GM18511 (cell line): ENCODE results near the gene WDHD1.
"Not testable (repeated sequence)": the region's sequence is repeated elsewhere in the genome, so short reads cannot be mapped to it uniquely, and the experiment has no call there.

Experiments used
- ATAC-seq: cut with Tn5 transposase; IDR thresholded peaks from one replicate; pipeline ENCODE4 v1.9.1; 2021; ENCODE audit warnings: mild to moderate bottlenecking, moderate library complexity; ENCODE audit not compliant: unreplicated experiment

The WDHD1 gene

DNA sequence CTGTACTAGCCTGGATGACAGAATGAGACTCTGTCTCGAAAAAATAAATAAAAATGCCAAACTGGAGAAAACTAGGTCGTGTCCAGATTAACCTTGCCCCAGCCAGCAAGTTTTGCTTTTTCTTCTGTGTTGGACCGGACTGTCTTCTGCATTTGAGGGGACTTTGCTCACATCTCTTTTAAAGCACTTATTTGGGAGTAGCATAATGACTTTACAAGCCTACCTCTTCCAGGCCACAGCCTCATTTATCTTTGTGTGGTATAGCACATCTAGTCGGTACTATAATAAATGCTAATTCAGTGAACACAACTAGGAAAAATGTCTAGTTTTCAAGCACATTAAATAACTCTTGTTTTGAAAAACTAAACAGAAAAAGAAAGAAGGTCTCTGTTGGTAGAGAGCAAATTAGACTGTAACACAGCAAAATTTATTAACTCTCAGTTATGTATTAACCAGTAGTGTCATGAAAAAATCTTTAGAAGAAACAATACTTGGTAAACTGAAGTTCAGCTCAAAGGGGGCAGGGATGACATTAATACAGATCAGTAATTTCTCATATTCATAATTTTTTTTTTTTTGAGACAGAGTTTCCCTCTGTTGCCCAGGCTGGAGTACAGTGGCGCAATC, 52.0 kb downstream of the WDHD1 start:
- no peak for ATAC-seq

GRCh38 chr14:54967496-54967895, 59.4 kb downstream of the WDHD1 start:
- no peak for ATAC-seq

GRCh38 chr14:54955143-54955542, 71.8 kb downstream of the WDHD1 start:
- ATAC-seq = no peak

- not testable (repeated sequence) for ATAC-seq
These were observed 73.3 kb downstream of the WDHD1 start for GRCh38 chr14:54953609-54954008.

- not testable (repeated sequence) for ATAC-seq
These were observed 74.1 kb downstream of the WDHD1 start for GRCh38 chr14:54952803-54953202.

- no peak for ATAC-seq
These were observed 79.7 kb downstream of the WDHD1 start for GRCh38 chr14:54947230-54947629.

- no peak for ATAC-seq
These were observed 80.4 kb downstream of the WDHD1 start for GRCh38 chr14:54946500-54946899.

- no peak for ATAC-seq
These were observed 82.0 kb downstream of the WDHD1 start for GRCh38 chr14:54944737-54945391.

DNA sequence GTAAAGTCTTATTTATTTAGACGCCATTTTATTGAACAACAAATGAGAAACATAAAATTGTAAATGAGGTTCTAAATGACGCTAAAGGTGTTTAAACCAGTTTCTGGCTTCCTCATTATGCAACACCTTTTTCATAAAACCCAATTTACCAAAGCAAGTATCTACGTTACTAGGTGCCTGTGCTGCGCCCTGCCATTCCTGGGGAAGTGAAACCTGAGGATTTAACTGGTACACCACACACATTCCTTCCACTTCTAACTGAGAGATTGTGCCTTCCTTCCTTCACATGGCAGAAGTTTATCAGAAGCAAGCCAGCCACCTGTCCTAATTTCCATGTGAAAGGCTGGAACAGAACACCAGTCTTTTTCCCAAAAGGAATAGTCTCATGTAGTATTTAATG, 84.0 kb downstream of the WDHD1 start:
- ATAC-seq = no peak

DNA sequence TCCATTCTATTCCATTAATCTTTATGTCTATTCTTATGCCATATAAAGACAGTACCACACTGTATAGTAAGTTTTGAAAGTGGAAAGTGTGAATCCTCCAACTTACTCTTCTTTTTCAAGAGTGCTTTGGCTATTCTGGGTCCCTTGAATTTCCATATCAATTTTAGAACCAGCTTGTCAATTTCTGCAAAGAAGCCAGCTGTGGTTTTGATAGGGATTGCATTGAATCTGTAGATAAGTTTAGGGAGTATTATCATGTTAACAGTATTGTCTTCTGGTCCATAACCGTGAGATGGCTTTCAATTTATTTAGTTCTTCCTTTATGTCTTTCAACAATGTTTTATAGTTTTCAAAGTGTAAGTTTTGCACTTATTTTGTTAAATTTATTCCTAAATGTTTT, 90.1 kb downstream of the WDHD1 start:
- no peak for ATAC-seq

- no peak for ATAC-seq
These were observed 90.9 kb downstream of the WDHD1 start for GRCh38 chr14:54935958-54936357.

DNA sequence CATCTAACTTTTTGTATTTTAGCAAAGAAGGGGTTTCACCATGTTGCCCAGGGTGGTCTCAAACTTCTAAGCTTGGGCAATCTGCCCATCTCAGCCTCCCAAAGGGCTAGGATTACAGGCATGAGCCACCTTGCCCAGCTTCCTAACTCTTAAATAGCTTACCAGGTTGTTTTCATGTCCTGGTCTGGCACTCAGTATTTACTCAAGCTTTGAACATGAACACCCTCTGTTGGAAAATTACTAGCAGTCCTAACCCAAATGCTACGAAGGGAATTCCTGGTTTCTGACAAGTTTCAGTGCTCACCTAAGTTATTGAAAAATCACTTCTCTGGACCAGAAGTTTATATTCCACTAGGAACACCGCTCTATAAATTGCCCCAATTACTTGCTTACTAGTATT, 91.8 kb downstream of the WDHD1 start:
- ATAC-seq = no peak

DNA sequence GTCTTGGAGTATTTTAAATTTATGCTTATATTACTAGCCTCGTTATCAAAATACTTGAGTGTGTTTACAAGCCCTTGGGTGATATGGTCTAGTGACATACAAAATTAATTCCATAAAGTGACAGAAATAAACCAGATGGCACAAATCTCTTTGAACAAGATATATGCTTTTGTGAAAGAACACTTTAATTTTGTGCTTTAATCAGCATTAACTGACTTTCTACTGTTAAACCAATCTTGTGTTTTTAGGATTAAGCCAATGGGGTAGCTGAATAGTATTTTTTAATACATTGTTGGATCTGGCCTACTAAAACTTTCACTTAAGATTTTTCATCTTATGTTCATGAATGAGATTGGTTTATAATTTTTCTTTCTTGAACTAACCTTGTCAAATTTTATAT, 93.9 kb downstream of the WDHD1 start:
- no peak for ATAC-seq

- ATAC-seq = no peak
These were observed 95.1 kb downstream of the WDHD1 start for GRCh38 chr14:54931598-54932340.

GRCh38 chr14:54931101-54931500, 95.8 kb downstream of the WDHD1 start:
- ATAC-seq = no peak

- ATAC-seq = no peak
These were observed 97.3 kb downstream of the WDHD1 start for GRCh38 chr14:54929556-54929955.

GRCh38 chr14:54928216-54928615, 98.7 kb downstream of the WDHD1 start:
- no peak for ATAC-seq

DNA sequence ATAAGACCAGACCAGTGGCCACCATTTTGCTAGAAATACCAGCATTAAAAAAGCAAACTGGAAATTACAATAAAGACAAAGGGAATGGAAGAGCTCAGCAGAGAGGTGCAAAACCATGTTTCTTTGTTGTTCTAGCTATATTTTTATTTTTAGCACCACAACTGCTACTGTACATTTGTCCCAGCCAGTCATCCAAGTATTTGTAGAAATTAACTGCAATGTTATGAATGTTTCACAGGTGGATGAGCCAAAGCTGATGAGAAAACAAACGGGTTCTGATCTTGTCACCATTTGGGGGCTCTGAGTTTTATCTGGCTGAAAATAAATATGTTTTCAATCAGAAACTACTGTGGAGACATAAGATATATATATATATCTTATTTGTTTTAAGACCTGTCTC, 99.3 kb downstream of the WDHD1 start:
- no peak for ATAC-seq

- not testable (repeated sequence) for ATAC-seq
These were observed 100.3 kb downstream of the WDHD1 start for GRCh38 chr14:54926570-54926969.

DNA sequence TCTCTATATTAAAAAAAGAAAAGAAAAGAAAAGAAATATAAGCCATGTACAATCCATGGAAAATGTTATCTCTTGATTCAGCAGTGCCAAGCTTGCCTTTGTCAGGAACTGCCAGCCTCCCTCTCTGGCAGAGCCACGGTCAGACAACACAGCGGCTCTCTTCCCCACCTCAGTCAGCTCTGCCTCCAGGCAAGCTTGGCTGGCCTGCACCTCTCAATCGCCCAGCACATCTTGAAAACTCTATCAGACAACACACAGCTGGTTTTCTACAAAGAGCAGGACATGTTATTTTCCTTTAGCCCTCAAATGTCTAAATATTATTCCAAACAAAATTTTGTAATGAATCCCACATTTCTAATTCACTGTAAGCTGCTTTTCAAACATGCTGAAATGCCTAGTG, 104.3 kb downstream of the WDHD1 start:
- no peak for ATAC-seq

DNA sequence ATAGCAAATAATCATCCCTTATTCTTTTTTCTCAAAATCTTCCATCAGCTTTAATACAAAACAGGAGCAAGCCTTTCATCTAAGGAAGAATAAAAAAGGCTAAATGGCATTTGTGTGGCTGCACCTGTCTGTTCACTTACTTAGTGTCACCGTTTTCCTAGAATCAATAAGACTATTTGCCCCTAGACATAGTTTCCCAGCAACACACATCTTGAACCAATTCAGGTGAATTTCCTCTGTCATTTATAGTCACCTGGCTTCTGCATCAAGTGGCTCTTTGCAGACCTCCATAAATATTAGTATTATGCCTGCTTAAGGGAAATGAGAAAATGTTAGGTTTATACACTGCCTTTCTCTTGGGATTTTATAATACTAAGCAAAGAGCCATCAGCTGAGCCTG, 106.8 kb downstream of the WDHD1 start:
- no peak for ATAC-seq

GRCh38 chr14:54919330-54919729, 107.6 kb downstream of the WDHD1 start:
- ATAC-seq = no peak
